ENCODE data around the gene DMBT1.

The DMBT1 gene

GRCh38 chr10:122560279-122560804 is at the start of gene DMBT1:
Gene DMBT1, plus strand, starts transcription at chr10:122560754. Its CDS starts 17 bp downstream, at chr10:122560771.
- no peak for DNase-seq (ENCODE audit: extremely low spot score, insufficient read length, low read depth)
- FAIRE-seq, result no peak

DNA sequence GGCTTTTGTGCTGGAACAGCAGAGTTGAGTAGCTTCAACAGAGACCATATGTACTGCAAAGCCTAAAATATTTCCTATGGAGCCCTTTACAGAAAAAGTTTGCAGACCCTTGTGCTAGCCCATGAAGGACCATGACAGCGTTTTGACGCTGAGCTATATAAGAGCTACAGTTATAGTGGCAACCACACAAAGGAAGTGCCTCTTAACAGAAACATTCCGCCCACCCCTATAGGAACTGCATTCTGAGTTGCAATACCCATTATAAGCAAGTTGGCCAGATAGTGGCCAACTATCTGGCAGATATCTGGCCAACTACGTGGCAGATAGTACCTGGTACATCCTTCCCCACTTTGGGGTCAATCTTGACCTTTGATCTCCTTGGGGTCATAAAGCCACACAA is 47.5 kb upstream of the DMBT1 start:
- FAIRE-seq, result no peak
- DNase-seq (ENCODE audit: extremely low spot score, insufficient read length, low read depth), result no peak

- FAIRE-seq (no peak), DNase-seq (ENCODE audit: extremely low spot score, insufficient read length, low read depth) (no peak)
Observed at GRCh38 chr10:122514045-122514840, 46.3 kb upstream of the DMBT1 start.

DNA sequence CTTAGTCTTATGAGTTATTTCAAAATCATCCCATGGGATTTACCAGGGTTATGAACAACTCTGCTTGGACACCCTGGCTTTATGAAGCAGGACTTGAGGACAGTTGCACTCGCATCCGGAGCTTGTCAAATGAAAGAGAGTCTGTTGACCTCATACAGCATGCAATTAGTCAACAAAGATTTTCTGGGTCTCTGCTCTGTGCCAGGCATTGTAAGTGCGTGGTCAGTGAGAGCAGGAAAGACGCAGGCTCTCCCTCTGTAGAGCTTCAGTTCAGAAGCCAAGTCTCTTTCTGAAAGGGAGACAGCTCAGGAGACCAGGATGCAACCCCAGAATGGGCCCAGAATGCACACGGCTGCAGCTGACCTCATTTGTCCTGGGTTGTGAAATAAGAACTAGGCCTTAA is 45.5 kb upstream of the DMBT1 start:
- no peak for FAIRE-seq
- no peak for DNase-seq (ENCODE audit: extremely low spot score, insufficient read length, low read depth)

DNA sequence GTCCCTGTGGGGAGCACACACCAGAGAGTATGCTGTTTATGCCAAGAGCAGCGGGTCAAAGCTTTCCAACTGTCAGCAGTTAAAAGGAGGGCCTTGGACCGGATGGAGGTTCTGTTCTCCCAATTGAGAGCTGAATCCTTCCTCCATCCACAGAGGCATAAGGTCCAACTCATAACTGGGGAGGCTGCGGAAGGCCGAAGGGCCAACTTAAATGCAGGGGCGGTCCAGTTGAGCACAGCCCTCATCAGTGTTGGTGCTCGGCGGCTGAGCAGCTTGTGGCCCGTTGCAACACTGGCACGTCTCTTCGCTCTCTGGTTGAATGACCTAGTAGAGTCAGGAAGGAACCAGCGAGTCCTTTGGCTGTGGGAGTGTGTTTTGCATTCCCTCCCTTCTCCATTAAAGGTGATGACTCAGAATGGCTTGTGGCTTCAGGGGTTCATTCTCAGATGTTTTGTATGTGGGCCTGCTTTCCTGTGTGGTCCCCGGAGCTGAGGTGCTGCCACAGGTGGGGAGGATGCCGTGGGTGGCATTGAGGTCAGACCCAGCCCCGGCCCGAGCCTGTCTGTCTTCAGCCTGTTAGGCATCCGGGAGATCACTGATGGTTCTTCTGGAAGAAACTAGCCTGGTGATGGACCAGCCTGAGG is 44.8 kb upstream of the DMBT1 start:
- FAIRE-seq (no peak), DNase-seq (ENCODE audit: extremely low spot score, insufficient read length, low read depth) (no peak)

- no peak for DNase-seq (ENCODE audit: extremely low spot score, insufficient read length, low read depth)
- FAIRE-seq, result no peak
Observed at GRCh38 chr10:122516734-122517133, 43.8 kb upstream of the DMBT1 start.

DNA sequence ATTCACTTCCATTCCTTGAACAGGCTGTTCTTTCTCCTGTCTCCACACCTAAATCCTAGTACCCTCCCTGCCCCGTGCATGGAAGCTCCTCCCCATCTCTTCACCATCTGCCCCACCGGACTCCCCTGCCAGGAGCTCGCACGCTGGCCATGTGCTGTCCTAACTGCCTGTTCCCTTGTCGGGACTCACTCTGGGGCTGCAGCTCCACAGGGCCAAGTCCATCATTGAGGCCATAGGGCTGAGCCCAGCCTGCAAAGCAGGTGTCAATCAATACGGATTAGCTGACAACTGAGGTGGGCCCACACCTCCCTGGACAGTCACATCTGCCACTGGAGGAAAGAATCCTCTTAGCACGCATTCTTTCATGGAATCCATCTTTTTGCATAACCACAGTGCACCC is 41.4 kb upstream of the DMBT1 start:
- FAIRE-seq (no peak), DNase-seq (ENCODE audit: extremely low spot score, insufficient read length, low read depth) (no peak)

DNA sequence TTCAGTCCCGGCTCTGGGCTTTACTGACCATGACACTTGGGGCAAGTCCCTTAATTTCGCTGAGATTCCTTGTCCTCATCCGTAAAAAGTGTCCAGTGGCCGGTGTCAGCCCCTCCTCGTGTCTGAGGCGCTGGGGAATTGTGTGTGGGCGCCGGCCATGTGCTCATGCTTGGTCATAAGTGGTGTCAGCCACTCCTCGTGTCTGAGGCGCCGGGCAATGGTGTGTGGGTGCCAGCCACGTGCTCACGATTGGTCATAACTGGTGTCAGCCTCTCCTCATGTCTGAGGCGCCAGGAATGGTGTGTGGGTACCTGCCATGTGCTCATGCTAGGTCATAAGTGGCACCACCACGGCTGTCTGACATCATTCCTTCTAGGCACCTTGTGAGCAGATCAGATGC is 40.7 kb upstream of the DMBT1 start:
- no peak for FAIRE-seq
- no peak for DNase-seq (ENCODE audit: extremely low spot score, insufficient read length, low read depth)

DNA sequence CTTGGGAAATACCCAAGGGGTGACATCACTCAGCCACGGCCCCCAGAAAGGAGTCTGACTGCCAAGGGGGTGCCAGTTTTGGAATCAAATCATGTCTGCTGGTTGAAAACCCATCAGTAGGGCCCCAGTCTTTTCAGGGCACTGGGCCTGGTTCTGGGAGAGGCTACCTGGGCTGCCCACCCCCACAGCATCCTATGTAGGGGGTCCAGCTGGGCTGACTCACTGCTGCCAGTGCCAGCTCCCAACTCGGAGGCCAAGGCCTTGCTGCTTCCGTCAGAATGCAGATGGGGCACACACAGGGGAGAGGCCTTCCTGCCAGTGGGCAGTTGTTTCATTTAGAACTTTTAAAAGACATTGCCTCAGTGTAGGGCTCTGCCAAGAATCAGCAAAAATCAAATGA is 39.5 kb upstream of the DMBT1 start:
- no peak for FAIRE-seq
- no peak for DNase-seq (ENCODE audit: extremely low spot score, insufficient read length, low read depth)

GRCh38 chr10:122524811-122525210 is 35.7 kb upstream of the DMBT1 start:
- no peak for FAIRE-seq
- no peak for DNase-seq (ENCODE audit: extremely low spot score, insufficient read length, low read depth)

DNA sequence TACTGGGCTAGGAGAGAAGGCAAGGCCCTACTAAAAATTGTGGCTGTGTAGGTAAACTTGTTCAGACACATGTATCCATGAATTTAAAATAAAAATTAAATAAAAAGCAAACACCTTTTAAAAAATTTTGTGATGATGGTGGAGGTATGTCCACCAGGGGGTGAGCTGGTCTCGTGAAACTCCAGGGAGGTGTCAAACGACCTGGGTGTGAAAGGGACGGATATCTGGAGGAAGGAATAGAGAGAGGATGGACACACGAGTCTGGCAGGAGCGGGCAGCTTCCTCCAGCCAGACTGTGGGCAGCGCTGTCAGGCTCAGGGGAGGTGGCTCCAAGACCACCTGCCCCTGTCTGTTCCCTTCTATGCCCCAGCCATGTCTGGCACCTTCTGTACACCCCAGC is 34.8 kb upstream of the DMBT1 start:
- no peak for DNase-seq (ENCODE audit: extremely low spot score, insufficient read length, low read depth)
- no peak for FAIRE-seq

- DNase-seq (ENCODE audit: extremely low spot score, insufficient read length, low read depth) (no peak), FAIRE-seq (no peak)
Observed at GRCh38 chr10:122526892-122527291, 33.7 kb upstream of the DMBT1 start.

GRCh38 chr10:122530177-122530576 is 30.4 kb upstream of the DMBT1 start:
- no peak for DNase-seq (ENCODE audit: extremely low spot score, insufficient read length, low read depth)
- FAIRE-seq, result no peak

- DNase-seq (ENCODE audit: extremely low spot score, insufficient read length, low read depth) (no peak), FAIRE-seq (no peak)
Observed at GRCh38 chr10:122531261-122531660, 29.3 kb upstream of the DMBT1 start.

GRCh38 chr10:122531939-122532338 is 28.6 kb upstream of the DMBT1 start:
- FAIRE-seq, result no peak
- DNase-seq (ENCODE audit: extremely low spot score, insufficient read length, low read depth), result no peak

GRCh38 chr10:122532601-122533296 is 27.8 kb upstream of the DMBT1 start:
- FAIRE-seq, result no peak
- DNase-seq (ENCODE audit: extremely low spot score, insufficient read length, low read depth), result no peak

GRCh38 chr10:122537545-122537944 is 23.0 kb upstream of the DMBT1 start:
- DNase-seq (ENCODE audit: extremely low spot score, insufficient read length, low read depth), result no peak
- no peak for FAIRE-seq

DNA sequence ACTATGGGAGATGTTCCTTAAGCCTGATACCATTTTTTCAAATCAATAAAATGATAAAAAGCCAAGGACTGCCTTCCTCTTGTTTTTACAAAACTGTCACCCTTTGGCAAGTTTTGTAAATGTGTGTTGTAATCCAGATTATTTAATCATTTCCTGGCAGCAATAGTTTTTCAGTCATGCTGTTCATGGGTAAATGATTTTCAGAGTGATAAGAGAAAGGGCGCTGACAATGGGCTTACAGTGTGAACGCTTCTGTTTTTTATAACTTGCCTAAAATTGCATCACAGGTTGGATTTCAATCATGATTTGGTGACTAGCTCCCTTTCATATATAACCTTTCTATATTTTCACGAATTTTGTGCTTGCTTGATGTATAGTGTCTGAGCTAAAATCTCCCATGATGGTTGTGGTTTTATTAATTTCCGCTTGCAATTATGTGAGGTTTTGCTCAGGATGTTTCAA is 19.0 kb upstream of the DMBT1 start:
- FAIRE-seq (no peak), DNase-seq (ENCODE audit: extremely low spot score, insufficient read length, low read depth) (no peak)

GRCh38 chr10:122543676-122544445 is 16.7 kb upstream of the DMBT1 start:
- DNase-seq (ENCODE audit: extremely low spot score, insufficient read length, low read depth) (no peak), FAIRE-seq (no peak)

GRCh38 chr10:122544493-122544892 is 16.1 kb upstream of the DMBT1 start:
- FAIRE-seq (no peak), DNase-seq (ENCODE audit: extremely low spot score, insufficient read length, low read depth) (no peak)
